ENCODE results near the gene MEI1.

DNA sequence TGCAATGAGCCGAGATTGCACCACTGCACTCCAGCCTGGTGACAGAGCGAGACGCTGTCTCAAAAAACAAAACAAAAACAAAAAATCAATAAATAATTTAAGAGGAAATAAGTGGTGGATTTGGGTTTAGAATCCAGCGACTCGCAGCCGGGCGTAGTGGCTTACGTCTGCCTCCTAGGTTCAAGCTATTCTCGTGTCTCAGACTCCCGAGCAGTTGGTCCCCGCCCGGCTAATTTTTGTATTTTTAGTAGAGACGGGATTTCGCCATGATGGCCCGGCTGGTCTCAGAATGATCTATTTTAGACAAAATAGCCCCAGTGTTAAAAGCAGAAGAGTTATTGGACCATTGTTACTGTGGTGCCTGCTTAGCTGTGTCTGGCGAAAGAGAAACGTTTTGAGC, 40.4 kb upstream of the MEI1 start:
- TF ChIP-seq, protein P1, sequence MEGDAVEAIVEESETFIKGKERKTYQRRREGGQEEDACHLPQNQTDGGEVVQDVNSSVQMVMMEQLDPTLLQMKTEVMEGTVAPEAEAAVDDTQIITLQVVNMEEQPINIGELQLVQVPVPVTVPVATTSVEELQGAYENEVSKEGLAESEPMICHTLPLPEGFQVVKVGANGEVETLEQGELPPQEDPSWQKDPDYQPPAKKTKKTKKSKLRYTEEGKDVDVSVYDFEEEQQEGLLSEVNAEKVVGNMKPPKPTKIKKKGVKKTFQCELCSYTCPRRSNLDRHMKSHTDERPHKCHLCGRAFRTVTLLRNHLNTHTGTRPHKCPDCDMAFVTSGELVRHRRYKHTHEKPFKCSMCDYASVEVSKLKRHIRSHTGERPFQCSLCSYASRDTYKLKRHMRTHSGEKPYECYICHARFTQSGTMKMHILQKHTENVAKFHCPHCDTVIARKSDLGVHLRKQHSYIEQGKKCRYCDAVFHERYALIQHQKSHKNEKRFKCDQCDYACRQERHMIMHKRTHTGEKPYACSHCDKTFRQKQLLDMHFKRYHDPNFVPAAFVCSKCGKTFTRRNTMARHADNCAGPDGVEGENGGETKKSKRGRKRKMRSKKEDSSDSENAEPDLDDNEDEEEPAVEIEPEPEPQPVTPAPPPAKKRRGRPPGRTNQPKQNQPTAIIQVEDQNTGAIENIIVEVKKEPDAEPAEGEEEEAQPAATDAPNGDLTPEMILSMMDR (IDR thresholded peaks at IDR 0.05; ENCODE audit: low read depth, low read length), result no peak
- TF ChIP-seq EZH2phosphoT487 (IDR thresholded peaks at IDR 0.05; ENCODE audit: low read depth), result no peak

All from OCI-LY3 (cell line).